Calu3 (cell line): ENCODE data around the gene KRTAP4-12. TPM values are rescaled to one million over a fixed set of nuclear protein-coding genes. Genes with fewer than 3 reads are reported as not detected.
"Not testable (repeated sequence)": the region's sequence is repeated elsewhere in the genome, so short reads cannot be mapped to it uniquely, and the experiment has no call there.

ENCODE experiments used
- BruUV-seq: library from RNA; stranded (reverse); fragments of 400-500 nt; replicated peaks from 2 replicates; lab custom pipeline; 2021; lab: Mats Ljungman, UMichigan
- CTCF ChIA-PET: fragments of 300-600 bp; sonication (Branson Sonifier 250); formaldehyde crosslinking; loops from one replicate; lab custom pipeline; 2022; ENCODE audit warnings: antibody characterized with exemption; lab: Charles Lee
- DNase-seq: peaks from one replicate; pipeline ENCODE4 v3.0.0; 2022
- H3K27ac Mint-ChIP-seq: one replicate; pipeline ENCODE4 v1.8.0; 2022; ENCODE audit warnings: mixed read lengths; ENCODE audit not compliant: unreplicated experiment
- H3K27me3 Mint-ChIP-seq: one replicate; pipeline ENCODE4 v1.8.0; 2022; ENCODE audit warnings: mixed read lengths; ENCODE audit not compliant: unreplicated experiment
- H3K36me3 Mint-ChIP-seq: one replicate; pipeline ENCODE4 v1.8.0; 2022; ENCODE audit warnings: mild to moderate bottlenecking, moderate library complexity, mixed read lengths; ENCODE audit not compliant: insufficient read depth, unreplicated experiment
- H3K4me1 Mint-ChIP-seq: one replicate; pipeline ENCODE4 v1.8.0; 2022; ENCODE audit warnings: mild to moderate bottlenecking, low read depth, mixed read lengths; ENCODE audit not compliant: unreplicated experiment
- H3K4me3 Mint-ChIP-seq: one replicate; pipeline ENCODE4 v1.8.0; 2022; ENCODE audit warnings: mild to moderate bottlenecking, low read depth, moderate library complexity, mixed read lengths; ENCODE audit not compliant: unreplicated experiment
- H3K9me3 Mint-ChIP-seq: one replicate; pipeline ENCODE4 v1.8.0; 2022; ENCODE audit warnings: low read depth, mixed read lengths; ENCODE audit not compliant: unreplicated experiment
- CTCF ChIP-seq: fragments of 200-600 bp; IDR thresholded peaks from one replicate; pipeline ENCODE4 v1.8.0; 2022; ENCODE audit warnings: antibody characterized with exemption; ENCODE audit not compliant: unreplicated experiment
- intact Hi-C: fragments of 100-400 bp; cut with micrococcal nuclease; formaldehyde crosslinking; loops from one replicate; pipeline ENCODE4 v1.10.0; 2022; ENCODE audit not compliant: unreplicated experiment
- total RNA-seq: library from RNA; stranded (reverse); gene quantifications from 2 replicates; pipeline ENCODE4 v1.2.3, GENCODE V29; 2022

The KRTAP4-12 gene
- total RNA-seq, 1 experiment from 2014 or later = not detected

DNA sequence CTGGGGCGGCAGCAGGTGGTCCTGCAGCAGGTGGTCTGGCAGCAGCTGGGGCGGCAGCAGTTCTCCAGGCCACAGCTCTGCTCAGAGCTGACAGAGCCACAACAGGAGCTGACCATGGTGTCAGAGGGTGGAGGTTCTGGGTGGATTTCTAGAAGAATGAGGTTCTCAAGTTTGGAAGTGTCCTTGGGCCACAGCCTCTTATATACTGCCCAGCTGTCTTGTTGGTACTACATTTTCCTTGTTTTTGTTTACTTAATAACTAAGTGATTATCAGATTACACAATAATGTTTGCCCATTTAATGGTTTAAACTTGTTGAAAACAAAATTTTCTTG is 25.6 kb upstream of the KRTAP4-12 start, which contains the start of gene KRTAP4-5:
Gene KRTAP4-5, minus strand, starts transcription at position 174 of the 334 bp plus-strand sequence. Its CDS starts 58 bp downstream, at position 116.
- Mint-ChIP-seq H3K4me1 (peaks cover 6% of the 10 kb centered on the region), H3K36me3 (no peaks in the 10 kb centered on the region), H3K4me3 (no peak within 1 kb of the TSS), H3K27me3 (no peaks in the 10 kb centered on the region), H3K9me3 (no peaks in the 10 kb centered on the region), H3K27ac (no peak within 1 kb of the TSS)
- CTCF ChIA-PET = no interaction called here
- intact Hi-C loops = no loop called here
- no TSS peak for BruUV-seq
- DNase-seq = no peak
- TF ChIP-seq CTCF = no peak

DNA sequence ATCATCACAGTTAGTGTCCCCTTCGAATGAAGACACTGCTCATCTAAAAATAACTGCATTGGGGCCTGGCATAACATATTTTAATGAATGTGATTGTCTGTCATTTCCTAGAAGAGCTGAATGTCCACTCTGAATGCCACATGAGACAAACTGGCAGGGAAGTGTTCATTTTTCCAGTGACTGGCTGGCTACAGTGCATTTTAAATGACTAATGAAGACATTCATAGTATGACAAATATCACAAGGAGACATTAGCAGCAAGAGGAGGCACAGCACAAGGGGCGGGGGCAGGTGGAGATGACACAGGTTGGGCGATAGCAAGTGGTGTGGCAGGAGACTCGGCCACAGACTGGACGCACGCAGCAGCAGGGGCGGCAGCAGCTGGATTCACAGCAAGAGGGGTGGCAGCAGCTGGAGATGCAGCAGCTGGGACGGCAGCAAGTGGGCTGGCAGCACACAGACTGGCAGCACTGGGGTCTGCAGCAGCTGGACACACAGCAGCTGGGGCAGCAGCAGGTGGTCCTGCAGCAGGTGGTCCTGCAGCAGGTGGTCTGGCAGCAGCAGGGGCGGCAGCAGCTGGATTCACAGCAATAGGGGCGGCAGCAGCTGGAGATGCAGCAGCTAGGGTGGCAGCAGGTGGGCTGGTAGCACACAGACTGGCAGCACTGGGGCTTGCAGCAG is 25.1 kb upstream of the KRTAP4-12 start:
- CTCF ChIA-PET = not testable (repeated sequence)

GRCh38 chr17:41147531-41148204 is 23.7 kb upstream of the KRTAP4-12 start:
- CTCF ChIA-PET = no interaction called here
- TF ChIP-seq CTCF = no peak
- H3K9me3 Mint-ChIP-seq = peaks cover 7% of the 10 kb centered on the region
- intact Hi-C loops = no loop called here
- H3K4me3 Mint-ChIP-seq = no peak overlapping the region
- peaks cover 6% of the 10 kb centered on the region for H3K4me1 Mint-ChIP-seq
- no peak overlapping the region for H3K27ac Mint-ChIP-seq
- no TSS peak for BruUV-seq
- no peaks in the 10 kb centered on the region for H3K36me3 Mint-ChIP-seq
- DNase-seq = no peak
- no peaks in the 10 kb centered on the region for H3K27me3 Mint-ChIP-seq

More for the DNA sequence above, 25.1 kb upstream of the KRTAP4-12 start:
- intact Hi-C loops, BruUV-seq, H3K36me3 Mint-ChIP-seq, H3K9me3 Mint-ChIP-seq, DNase-seq, H3K27ac Mint-ChIP-seq, H3K27me3 Mint-ChIP-seq, H3K4me1 Mint-ChIP-seq, H3K4me3 Mint-ChIP-seq: not testable (repeated sequence)

DNA sequence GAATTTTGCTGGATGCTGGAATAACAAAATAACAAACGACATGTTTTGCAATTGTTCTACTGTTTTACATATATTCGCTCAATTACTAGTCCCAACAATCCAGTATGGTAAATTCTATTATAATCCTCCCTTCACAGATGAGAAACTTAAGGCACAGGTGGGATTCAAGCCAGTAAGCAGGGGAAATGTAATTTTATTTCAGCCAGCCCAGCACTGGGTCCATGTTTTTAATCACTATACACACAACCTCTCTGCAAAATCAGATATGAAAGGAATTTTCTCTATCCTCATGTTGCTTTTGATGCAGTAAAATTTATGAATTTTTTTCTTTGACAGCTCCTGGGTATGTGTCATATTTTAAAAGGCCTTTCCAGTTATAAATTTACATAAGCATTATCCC is 21.3 kb upstream of the KRTAP4-12 start:
- BruUV-seq = no TSS peak
- no peaks in the 10 kb centered on the region for H3K27me3 Mint-ChIP-seq
- TF ChIP-seq CTCF = no peak
- no peak overlapping the region for H3K4me3 Mint-ChIP-seq
- peaks cover 13% of the 10 kb centered on the region for H3K9me3 Mint-ChIP-seq
- intact Hi-C loops = no loop called here
- no peak for DNase-seq
- H3K27ac Mint-ChIP-seq = no peak overlapping the region
- H3K4me1 Mint-ChIP-seq = peaks cover 28% of the 10 kb centered on the region
- CTCF ChIA-PET = no interaction called here
- H3K36me3 Mint-ChIP-seq = peaks cover 6% of the 10 kb centered on the region

- no peak overlapping the region for H3K27ac Mint-ChIP-seq
- peaks cover 8% of the 10 kb centered on the region for H3K36me3 Mint-ChIP-seq
- CTCF ChIA-PET = no interaction called here
- peaks cover 32% of the 10 kb centered on the region for H3K4me1 Mint-ChIP-seq
- H3K9me3 Mint-ChIP-seq = peaks cover 13% of the 10 kb centered on the region
- no peak for DNase-seq
- no peak for TF ChIP-seq CTCF
- H3K27me3 Mint-ChIP-seq = no peaks in the 10 kb centered on the region
- no TSS peak for BruUV-seq
- intact Hi-C loops = no loop called here
- H3K4me3 Mint-ChIP-seq = no peak overlapping the region
Observed at GRCh38 chr17:41144846-41145245, 20.9 kb upstream of the KRTAP4-12 start.
